Mononuclear cell (primary cell): ENCODE data around the gene OR5J2. TPM values are rescaled to one million over a fixed set of nuclear protein-coding genes. Genes with fewer than 3 reads are reported as not detected.

Source experiments
- total RNA-seq: library from RNA; depleted of rRNA; stranded (reverse); fragments of >200 nt; gene quantifications from one replicate; pipeline ENCODE4 v1.2.3, GENCODE V29; 2012

The OR5J2 gene
- total RNA-seq, 1 donor = not detected

Other genes with a start within 250 kb of the OR5J2 start
- not detected for gene OR5I1, start 240.2 kb upstream of the OR5J2 start, total RNA-seq
- gene OR10AG1, start 206.7 kb upstream of the OR5J2 start, total RNA-seq = not detected
- gene OR5F1, start 182.0 kb upstream of the OR5J2 start, total RNA-seq = not detected
- 0.10 TPM for gene OR5AS1, start 149.0 kb upstream of the OR5J2 start, total RNA-seq
- gene OR8I2, start 83.3 kb upstream of the OR5J2 start, total RNA-seq = not detected
- not detected for gene OR8H2, start 72.9 kb upstream of the OR5J2 start, total RNA-seq
- not detected for gene OR8H3, start 54.2 kb upstream of the OR5J2 start, total RNA-seq
- not detected for gene OR8J3, start 36.4 kb upstream of the OR5J2 start, total RNA-seq
- not detected for gene OR8K5, start 16.3 kb upstream of the OR5J2 start, total RNA-seq
- gene OR5T2, start 57.6 kb downstream of the OR5J2 start, total RNA-seq = not detected
- gene OR5T3, start 75.6 kb downstream of the OR5J2 start, total RNA-seq = not detected
- not detected for gene OR5T1, start 97.5 kb downstream of the OR5J2 start, total RNA-seq
- not detected for gene OR8H1, start 115.6 kb downstream of the OR5J2 start, total RNA-seq
- gene OR8K3, start 138.5 kb downstream of the OR5J2 start, total RNA-seq = not detected
- gene OR8K1, start 169.4 kb downstream of the OR5J2 start, total RNA-seq = not detected
- not detected for gene OR8J1, start 177.7 kb downstream of the OR5J2 start, total RNA-seq
- not detected for gene OR8U1, start 199.0 kb downstream of the OR5J2 start, total RNA-seq
- not detected for gene OR5AL1, start 236.1 kb downstream of the OR5J2 start, total RNA-seq